Measurements from ENCODE around the gene DSE.
A peak's percentile ranks its signal among the peaks of the same experiment; 100 is the strongest.

Gene DSE

GRCh38 chr6:116437656-116438055 is 66.9 kb downstream of the DSE start:
- no peak overlapping the region for H3K27ac ChIP-seq
- no peak overlapping the region for H3K4me3 ChIP-seq

DNA sequence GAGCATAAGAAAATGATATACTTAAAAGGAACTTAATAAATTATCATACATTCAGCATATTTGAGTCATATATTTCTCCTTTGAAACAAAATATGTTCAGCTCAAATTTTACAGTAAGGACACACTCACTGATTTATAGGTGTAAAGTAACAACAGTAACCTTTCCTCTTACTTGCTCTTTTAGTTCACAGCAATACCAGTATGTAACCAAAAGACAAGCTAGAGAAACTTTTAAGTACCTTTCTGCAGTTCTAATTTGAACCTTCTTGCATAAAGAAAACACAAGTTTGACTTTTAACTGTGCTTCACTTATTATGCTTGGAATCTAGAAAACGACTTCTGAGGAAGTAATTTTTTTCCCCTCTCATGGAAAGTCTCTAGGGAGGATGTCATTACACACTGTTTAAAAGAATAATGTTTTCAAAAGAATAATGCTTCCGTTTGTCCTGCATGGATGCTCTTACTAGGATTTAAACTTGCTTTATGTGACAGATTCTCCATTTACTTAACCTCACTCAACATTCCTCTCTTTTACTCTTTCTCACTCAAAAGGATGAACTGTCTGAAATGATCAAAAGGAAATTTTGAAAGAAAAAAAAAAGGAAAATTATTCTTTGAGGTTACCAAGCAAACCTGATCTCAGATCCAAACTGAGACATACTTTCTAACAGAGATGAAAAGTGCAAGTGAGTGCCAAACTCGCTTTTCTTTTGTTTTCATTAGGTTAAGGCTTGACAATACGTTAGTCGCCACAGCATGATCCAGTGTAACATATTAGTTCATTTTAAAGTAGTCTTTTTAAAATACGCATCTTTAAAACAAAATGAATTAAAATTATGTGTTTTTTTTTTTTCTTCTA is 68.1 kb downstream of the DSE start:
- Histone ChIP-seq H3K4me3 (no peak overlapping the region), H3K27ac (no peak overlapping the region)

GRCh38 chr6:116439522-116440051 is 68.8 kb downstream of the DSE start:
- Histone ChIP-seq H3K27ac (no peak overlapping the region), H3K4me3 (no peak overlapping the region)

GRCh38 chr6:116443105-116443504 is 72.4 kb downstream of the DSE start:
- no peak overlapping the region for H3K4me3 ChIP-seq
- H3K27ac ChIP-seq = no peak overlapping the region

DNA sequence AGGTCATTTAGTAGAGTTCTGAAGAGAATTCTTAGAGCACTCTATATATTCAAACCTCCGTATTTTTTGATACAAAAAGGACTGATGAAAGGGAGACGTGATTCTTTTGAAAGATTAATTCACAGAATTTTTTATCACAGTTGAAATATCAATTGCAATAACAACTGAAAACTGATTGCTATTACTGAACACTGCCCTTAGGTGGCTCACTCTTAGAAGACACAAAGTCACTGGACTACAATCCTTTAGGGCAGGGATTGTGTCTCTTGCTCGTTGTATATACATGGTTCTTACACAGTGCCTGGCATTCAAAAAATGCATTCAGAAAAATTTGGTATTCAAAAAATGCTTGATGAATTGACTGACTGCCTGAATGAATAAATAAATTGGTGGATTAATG is 73.3 kb downstream of the DSE start:
- no peak overlapping the region for H3K27ac ChIP-seq
- H3K4me3 ChIP-seq = no peak overlapping the region

DNA sequence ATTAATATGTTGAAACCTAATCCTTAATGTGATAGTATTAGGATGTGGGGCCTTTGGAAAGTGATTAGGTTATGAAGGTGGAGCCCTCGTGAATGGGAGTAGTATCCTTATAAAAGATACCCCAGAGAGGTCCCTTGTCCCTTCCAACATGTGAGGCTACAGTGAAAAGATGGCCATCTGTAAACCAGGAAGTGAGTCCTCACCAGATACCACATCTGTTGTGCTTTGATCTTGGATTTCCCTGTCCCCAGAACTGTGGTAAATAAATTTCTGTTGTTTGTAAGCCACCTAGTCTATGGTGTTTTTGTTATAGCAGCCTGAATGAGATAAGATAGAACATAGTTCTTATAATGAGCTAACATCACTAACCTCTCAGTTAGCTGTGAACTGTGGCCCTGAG is 73.8 kb downstream of the DSE start:
- Histone ChIP-seq H3K27ac (no peak overlapping the region), H3K4me3 (no peak overlapping the region)

DNA sequence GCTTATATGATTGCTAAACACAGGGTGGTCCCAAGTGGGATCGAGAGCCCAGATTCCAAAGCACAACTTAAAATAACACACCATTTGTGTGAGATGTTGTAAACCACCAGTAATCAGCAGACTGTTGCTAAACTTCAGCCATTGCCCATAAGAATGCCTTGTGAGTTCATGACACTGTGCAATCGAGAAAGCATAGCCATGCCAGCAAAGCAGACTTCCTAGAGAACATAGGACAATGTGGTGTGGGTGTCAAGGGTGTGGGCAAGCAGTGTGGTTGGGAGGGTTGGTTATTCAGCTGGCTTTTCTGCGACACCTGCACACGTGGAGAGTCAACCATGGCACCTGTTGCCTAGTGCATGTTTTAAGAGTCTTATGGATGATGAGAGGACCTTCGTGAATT is 74.4 kb downstream of the DSE start:
- Histone ChIP-seq H3K27ac (no peak overlapping the region), H3K4me3 (no peak overlapping the region)

GRCh38 chr6:116446399-116446798 is 75.7 kb downstream of the DSE start:
- no peak overlapping the region for H3K4me3 ChIP-seq
- H3K27ac ChIP-seq = peak overlapping the region in 1 of 21 experiments; percentile 14

- peak overlapping the region in 2 of 21 experiments; percentile 20 to 22 for H3K27ac ChIP-seq
Measured at GRCh38 chr6:116447052-116447451, 76.3 kb downstream of the DSE start.

GRCh38 chr6:116447496-116448011 is 76.8 kb downstream of the DSE start:
- Histone ChIP-seq H3K27ac (peak overlapping the region in 4 of 21 experiments; percentile 6 to 20 (median 8)), H3K4me3 (no peak overlapping the region)

More at GRCh38 chr6:116447052-116447451, 76.3 kb downstream of the DSE start:
- H3K4me3 ChIP-seq = no peak overlapping the region

GRCh38 chr6:116449565-116449964 is 78.8 kb downstream of the DSE start:
- no peak overlapping the region for H3K27ac ChIP-seq
- no peak overlapping the region for H3K4me3 ChIP-seq

DNA sequence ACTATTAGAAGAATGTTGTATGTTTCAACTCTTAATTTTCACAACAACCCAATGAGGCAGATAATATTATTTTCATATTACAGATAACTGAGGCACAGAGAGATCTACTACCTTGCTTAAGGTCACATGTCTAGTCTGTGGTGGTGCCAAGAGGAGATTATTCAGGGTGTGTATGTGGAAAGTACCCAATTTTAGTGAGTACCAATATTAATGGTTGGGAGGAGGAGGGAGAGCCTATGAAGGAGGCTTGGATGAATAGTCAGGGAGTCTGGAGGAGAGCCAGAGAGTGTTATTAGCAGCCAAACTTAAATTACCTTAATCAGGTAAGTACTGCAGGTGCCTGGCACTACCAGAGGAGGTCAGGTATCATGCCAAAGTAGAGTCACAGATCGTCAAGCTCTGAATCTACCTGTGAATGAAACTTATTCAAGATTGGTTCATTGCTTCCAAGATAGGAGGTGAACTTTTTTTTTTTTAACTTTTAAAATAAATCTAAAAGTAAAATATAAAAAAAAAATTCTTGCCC is 79.5 kb downstream of the DSE start:
- Histone ChIP-seq H3K4me3 (no peak overlapping the region), H3K27ac (peak overlapping the region in 1 of 21 experiments; percentile 32)

- Histone ChIP-seq H3K27ac (peak overlapping the region in 2 of 21 experiments; percentile 16 to 32), H3K4me3 (no peak overlapping the region)
Measured at GRCh38 chr6:116450769-116451740, 80.3 kb downstream of the DSE start.

DNA sequence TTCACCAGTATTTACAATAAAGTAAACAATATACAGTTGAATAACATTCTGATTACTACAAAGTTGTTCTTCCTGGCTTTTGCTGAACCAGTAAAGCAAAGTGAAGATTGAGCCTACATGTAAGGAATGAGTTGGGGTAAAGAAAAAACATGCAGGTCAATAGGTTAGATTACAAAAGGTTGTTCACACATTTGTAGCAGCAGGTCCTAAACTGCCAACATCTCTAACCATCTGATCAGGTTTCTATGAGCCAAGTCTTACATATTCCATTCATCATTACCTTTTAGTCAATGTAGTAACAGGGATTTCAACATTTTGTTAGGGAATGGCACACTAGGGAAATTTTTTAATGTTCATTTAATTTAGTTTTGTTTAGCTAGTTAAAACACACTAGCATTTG is 81.2 kb downstream of the DSE start:
- H3K27ac ChIP-seq = no peak overlapping the region
- H3K4me3 ChIP-seq = no peak overlapping the region

GRCh38 chr6:116452531-116452930 is 81.8 kb downstream of the DSE start:
- no peak overlapping the region for H3K27ac ChIP-seq
- H3K4me3 ChIP-seq = no peak overlapping the region

GRCh38 chr6:116456106-116456505 is 85.4 kb downstream of the DSE start:
- Histone ChIP-seq H3K4me3 (no peak overlapping the region), H3K27ac (peak overlapping the region in 1 of 21 experiments; percentile 67)

- no peak overlapping the region for H3K4me3 ChIP-seq
- peak overlapping the region in 3 of 21 experiments; percentile 4 to 67 (median 23) for H3K27ac ChIP-seq
Measured at GRCh38 chr6:116456927-116457326, 86.2 kb downstream of the DSE start.

GRCh38 chr6:116458264-116458663 is 87.5 kb downstream of the DSE start:
- no peak overlapping the region for H3K4me3 ChIP-seq

DNA sequence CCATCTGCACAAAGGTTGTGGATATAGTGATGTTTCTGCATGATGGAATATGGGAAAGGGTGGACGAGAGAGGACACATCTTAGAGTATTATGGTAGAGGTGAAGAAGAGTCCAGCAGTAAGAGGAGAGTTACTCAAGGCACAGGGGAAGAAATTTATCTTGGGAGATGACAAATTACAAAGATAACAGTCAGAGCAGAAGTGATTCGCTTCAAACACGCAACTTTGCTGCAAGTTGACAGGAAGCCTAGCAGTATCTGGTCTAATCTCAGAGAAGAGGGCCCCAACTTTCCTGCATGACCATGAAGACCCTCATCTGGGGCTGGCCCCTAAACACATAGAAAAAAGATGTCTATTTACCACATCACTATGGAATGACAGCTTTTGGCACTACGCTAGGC is 89.2 kb downstream of the DSE start:
- Histone ChIP-seq H3K27ac (no peak overlapping the region), H3K4me3 (no peak overlapping the region)

More at GRCh38 chr6:116458264-116458663, 87.5 kb downstream of the DSE start:
- H3K27ac ChIP-seq = no peak overlapping the region
